H1 (cell line): ENCODE results near the gene DYNC1I2.

Experiments
- CEBPB ChIP-seq: IDR thresholded peaks from 2 replicates; pipeline ENCODE4 v1.6.1; 2012; ENCODE audit warnings: low read depth, low read length
- CHD2 ChIP-seq: IDR thresholded peaks from 2 replicates; pipeline ENCODE4 v1.6.1; 2012; ENCODE audit warnings: low read length, improper control_type of control experiment
- CTCF ChIP-seq, 3 experiments: IDR thresholded peaks; 1 replicate in 2 of 3; 2 replicates in 1 of 3; pipeline versions ENCODE4 v1.5.1 to v1.6.1; 2011; ENCODE audit warnings: low read length in 3 of 3, mild to moderate bottlenecking in 3 of 3, inconsistent platforms in 2 of 3, low read depth in 1 of 3, moderate library complexity in 1 of 3; ENCODE audit not compliant: insufficient read depth in 1 of 3; ENCODE audit errors: control extremely low read depth in 1 of 3
- EZH2 ChIP-seq: fragments of 200-600 bp; sonication (generic); IDR thresholded peaks from 2 replicates; pipeline ENCODE4 v1.7.1; 2012; ENCODE audit warnings: low read depth, mild to moderate bottlenecking, moderate library complexity, low read length, inconsistent platforms; ENCODE audit not compliant: severe bottlenecking
- FOSL1 ChIP-seq: IDR thresholded peaks from 2 replicates; pipeline ENCODE4 v1.6.1; 2011; ENCODE audit warnings: mild to moderate bottlenecking, low read depth, low read length, moderate library complexity; ENCODE audit not compliant: insufficient read depth
- POLR2A ChIP-seq, 2 experiments: IDR thresholded peaks; 1 replicate in 1 of 2; 2 replicates in 1 of 2; pipeline ENCODE4 v1.6.1; 2011; ENCODE audit warnings: low read depth in 2 of 2, low read length in 2 of 2, mild to moderate bottlenecking in 2 of 2; ENCODE audit errors: control extremely low read depth in 1 of 2
- RFX5 ChIP-seq: IDR thresholded peaks from 2 replicates; pipeline ENCODE4 v1.6.1; 2011; ENCODE audit warnings: low read depth, low read length, improper control_type of control experiment, borderline replicate concordance
- SP1 ChIP-seq: IDR thresholded peaks from 2 replicates; pipeline ENCODE4 v1.6.1; 2011; ENCODE audit warnings: low read depth, low read length
- SP4 ChIP-seq: IDR thresholded peaks from 2 replicates; pipeline ENCODE4 v1.6.1; 2012; ENCODE audit warnings: low read length, inconsistent platforms
- TF ChIP-seq, protein P1 (sequence below): IDR thresholded peaks from 2 replicates; pipeline ENCODE4 v1.6.1; 2011; ENCODE audit warnings: low read length, improper control_type of control experiment

DNA sequence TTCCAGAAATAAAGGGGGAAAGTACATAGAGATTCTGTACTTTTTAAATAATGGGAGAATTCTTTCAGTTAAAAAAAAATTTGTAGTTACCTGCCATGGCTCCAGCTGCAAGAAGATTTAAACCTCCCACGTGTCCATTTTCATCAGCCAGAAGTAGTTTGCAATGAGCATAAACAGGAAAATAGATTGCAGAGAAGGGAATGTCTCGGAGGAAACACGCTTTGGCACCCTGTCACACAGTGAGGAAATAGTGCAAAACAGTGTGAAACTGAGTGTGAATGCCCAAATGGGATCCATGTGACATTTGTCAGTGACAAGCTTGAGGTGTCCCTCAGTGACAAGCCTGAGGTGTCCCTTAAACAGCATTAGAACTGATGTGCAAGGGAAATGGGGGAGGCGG is 104.1 kb downstream of the DYNC1I2 start:
- TF ChIP-seq, protein P1, sequence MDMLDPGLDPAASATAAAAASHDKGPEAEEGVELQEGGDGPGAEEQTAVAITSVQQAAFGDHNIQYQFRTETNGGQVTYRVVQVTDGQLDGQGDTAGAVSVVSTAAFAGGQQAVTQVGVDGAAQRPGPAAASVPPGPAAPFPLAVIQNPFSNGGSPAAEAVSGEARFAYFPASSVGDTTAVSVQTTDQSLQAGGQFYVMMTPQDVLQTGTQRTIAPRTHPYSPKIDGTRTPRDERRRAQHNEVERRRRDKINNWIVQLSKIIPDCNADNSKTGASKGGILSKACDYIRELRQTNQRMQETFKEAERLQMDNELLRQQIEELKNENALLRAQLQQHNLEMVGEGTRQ: no peak
- TF ChIP-seq CTCF (IDR thresholded peaks at IDR 0.05; ENCODE audit: control extremely low read depth in 1 of 3, insufficient read depth in 1 of 3, low read depth in 1 of 3, low read length in 3 of 3) (no peak), CEBPB (no peak), SP1 (no peak), SP4 (no peak), RFX5 (no peak), POLR2A (IDR thresholded peaks at IDR 0.05; ENCODE audit: control extremely low read depth in 1 of 2, low read depth in 2 of 2, low read length in 2 of 2) (no peak), CHD2 (no peak), EZH2 (no peak), FOSL1 (no peak)
